ENCODE data around the gene ARSB.

ARSB gene

GRCh38 chr5:78799266-78800017 lies 185.7 kb downstream of the ARSB start:
- no peak for DNase-seq

GRCh38 chr5:78798673-78799029 lies 186.5 kb downstream of the ARSB start:
- DNase-seq = no peak

GRCh38 chr5:78797936-78798672 lies 187.0 kb downstream of the ARSB start:
- no peak for DNase-seq

GRCh38 chr5:78795757-78796156 lies 189.4 kb downstream of the ARSB start:
- DNase-seq = no peak

GRCh38 chr5:78794693-78795215 lies 190.4 kb downstream of the ARSB start:
- DNase-seq = no peak

GRCh38 chr5:78793907-78794662 lies 191.0 kb downstream of the ARSB start:
- no peak for DNase-seq

GRCh38 chr5:78792345-78793055 lies 192.6 kb downstream of the ARSB start:
- DNase-seq = no peak

GRCh38 chr5:78791501-78792100 lies 193.5 kb downstream of the ARSB start:
- no peak for DNase-seq

GRCh38 chr5:78787783-78788182 lies 197.3 kb downstream of the ARSB start:
- no peak for DNase-seq

GRCh38 chr5:78785454-78785853 lies 199.7 kb downstream of the ARSB start:
- no peak for DNase-seq

- no peak for DNase-seq
Observed at GRCh38 chr5:78783434-78784130, 201.5 kb downstream of the ARSB start.

- no peak for DNase-seq
Observed at GRCh38 chr5:78782728-78783127, 202.4 kb downstream of the ARSB start.

GRCh38 chr5:78781611-78782286 lies 203.4 kb downstream of the ARSB start:
- DNase-seq = no peak

GRCh38 chr5:78779771-78780616 lies 205.1 kb downstream of the ARSB start:
- DNase-seq = no peak

- DNase-seq = no peak
Observed at GRCh38 chr5:78779262-78779661, 205.8 kb downstream of the ARSB start.

GRCh38 chr5:78778538-78778937 lies 206.6 kb downstream of the ARSB start:
- DNase-seq = no peak

GRCh38 chr5:78777901-78778300 lies 207.2 kb downstream of the ARSB start:
- no peak for DNase-seq

- DNase-seq = no peak
Observed at GRCh38 chr5:78776637-78777036, 208.5 kb downstream of the ARSB start.

GRCh38 chr5:78773655-78774054 lies 211.5 kb downstream of the ARSB start:
- DNase-seq = no peak

Data from stimulated activated CD4-positive, alpha-beta T cell treated with anti-CD3 and anti-CD28 coated beads, Interleukin-4, amount 100 ng/mL, for 1 hour (primary cell).